CD1c-positive myeloid dendritic cell (primary cell): ENCODE results near the gene CPSF4L.
"Not testable (repeated sequence)": the region's sequence is repeated elsewhere in the genome, so short reads cannot be mapped to it uniquely, and the experiment has no call there.

Source experiments
- DNase-seq: peaks from one replicate; pipeline ENCODE4 v3.0.0-alpha.2; 2016; ENCODE audit errors: extremely low spot score

Gene CPSF4L, protein sequence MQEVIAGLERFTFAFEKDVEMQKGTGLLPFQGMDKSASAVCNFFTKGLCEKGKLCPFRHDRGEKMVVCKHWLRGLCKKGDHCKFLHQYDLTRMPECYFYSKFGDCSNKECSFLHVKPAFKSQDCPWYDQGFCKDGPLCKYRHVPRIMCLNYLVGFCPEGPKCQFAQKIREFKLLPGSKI

DNA sequence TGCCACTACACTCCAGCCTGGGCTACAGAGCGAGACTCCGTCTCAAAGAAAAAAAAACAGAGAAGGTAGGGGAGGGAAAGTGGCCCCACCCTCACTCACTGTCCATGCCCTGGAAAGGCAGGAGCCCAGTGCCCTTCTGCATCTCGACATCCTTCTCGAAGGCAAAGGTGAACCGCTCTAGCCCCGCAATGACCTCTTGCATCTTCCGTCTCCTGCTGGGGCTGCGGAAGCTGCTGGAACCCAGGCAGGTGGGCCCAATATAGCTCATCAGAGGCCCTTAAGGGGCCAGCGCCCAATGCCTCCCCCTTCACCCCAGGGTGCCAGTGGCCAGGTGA lies at the start of gene CPSF4L:
CPSF4L (minus strand) TSS at position 264 of the 335 bp plus-strand sequence; CDS start at position 202, 62 bp downstream.
- DNase-seq = no peak

GRCh38 chr17:73311428-73311780 lies 49.7 kb upstream of the CPSF4L start:
- DNase-seq = no peak

- no peak for DNase-seq
Measured at GRCh38 chr17:73309727-73310596, 48.3 kb upstream of the CPSF4L start.

GRCh38 chr17:73308959-73309358 lies 47.3 kb upstream of the CPSF4L start:
- not testable (repeated sequence) for DNase-seq

DNA sequence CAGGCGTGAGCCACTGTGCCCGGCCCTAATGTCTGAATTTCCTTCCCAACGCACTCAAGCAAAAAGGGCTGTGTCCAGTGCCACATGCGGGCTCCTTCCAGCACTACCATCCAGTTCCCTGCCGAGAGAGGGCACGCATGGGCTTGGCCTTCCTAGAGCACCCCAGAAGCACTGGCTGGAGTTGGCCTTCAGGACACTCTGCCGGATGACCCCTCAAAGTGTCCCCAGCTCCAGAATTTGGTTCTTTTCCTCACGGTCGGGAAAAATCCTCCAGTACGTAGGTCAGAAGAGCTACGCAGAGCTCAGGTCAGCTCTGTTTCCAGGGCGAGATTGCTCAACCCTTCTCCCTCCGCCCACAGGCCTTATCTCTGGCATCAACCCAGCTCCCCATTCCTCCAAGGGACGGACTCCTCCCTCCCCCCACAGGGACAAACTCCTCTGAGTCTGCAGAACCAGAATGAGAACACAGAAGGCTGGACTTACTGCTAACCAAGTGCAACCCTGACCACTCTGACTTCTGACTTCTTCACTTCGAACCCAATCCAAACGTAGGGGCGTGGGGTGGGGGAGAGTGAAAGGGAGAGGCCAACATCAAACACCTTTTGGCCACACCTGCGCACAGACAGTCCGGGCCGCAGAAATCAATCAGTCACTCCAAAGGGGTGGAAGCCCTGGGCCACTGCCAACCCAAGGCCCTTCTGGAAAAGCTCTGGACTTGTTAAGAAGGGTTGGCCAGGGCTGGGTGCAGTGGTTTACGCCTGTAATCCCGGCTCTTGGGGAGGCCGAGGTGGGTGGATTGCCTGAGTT lies 46.5 kb upstream of the CPSF4L start:
- peak; percentile 56 for DNase-seq

DNA sequence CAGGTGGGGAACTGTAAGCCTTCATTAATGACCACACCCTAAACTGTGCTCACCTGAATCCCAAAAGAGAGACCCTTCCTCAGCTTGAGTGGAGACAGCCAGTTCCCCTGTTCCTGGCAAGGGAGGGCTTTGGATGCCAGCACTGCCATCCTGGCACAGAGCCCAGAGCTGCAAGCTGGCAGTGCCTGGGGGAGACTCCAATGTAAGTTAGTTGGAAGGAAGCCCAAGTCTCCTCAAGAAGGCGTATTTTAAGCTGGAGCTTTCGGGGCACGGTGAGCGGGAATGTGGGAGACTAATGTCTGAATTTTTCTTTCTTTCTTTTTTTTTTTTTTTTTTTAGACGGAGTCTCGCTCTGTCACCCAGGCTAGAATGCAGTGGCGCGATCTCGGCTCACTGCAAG lies 45.5 kb upstream of the CPSF4L start:
- DNase-seq = no peak

GRCh38 chr17:73305845-73306836 lies 44.5 kb upstream of the CPSF4L start:
- no peak for DNase-seq

DNA sequence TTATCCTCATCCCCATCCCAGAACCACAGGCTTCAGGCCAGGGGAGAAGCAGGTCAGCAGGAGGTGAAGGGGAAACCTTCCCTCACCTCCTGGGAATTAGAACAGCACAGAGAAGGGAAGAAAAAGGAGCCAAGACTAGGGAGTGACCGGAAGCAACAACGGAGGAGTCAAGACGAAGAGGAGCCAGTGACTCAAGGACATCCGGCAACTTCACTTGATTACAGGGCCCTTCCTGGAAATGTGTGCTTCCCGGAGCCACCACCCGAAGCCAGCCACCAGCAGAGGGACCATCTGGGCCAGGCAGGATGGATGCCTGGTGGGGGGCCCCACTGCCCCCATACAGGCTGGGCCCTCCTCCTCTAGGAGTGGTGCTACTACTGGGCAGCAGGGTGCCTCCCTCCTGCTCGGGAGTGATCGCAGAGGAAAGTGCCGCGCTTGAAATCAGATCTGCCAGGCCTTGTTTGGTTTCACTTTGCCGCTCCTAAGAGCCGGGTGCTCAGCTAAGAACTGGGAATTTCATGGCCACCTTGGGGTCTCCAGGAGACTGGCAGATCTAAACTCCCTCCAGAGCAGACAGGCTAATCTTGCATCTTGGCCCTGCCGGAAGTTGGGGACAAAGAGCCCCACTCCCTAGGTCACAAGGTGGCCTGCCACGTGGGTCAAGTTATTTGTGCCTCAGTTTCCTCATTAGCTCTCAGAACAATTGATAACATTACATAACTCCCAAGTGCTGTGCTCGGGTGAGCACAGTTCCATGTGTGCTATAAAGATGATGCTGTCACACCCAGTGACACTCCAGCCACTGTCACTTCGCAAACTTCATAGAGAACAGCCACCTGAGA lies 43.5 kb upstream of the CPSF4L start:
- DNase-seq = peak; percentile 32

- DNase-seq = no peak
Measured at GRCh38 chr17:73304438-73304837, 42.8 kb upstream of the CPSF4L start.

DNA sequence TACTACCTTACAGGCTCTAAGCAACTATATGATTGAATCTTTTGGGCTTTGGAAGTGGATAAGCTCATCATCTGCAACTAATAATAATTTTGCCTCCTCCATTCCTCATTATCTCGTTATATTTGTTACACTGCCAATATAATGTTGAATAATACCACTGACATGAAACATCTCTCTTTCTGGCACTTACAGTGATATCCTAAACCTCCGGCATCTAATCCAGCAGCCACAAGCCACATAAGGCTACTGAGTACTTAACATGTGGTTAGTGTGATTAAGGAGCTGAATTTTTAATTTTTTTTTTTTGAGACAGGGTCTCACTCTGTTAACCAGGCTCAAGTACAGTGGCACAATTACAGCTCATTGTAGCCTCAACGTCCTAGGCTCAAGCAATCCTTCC lies 40.5 kb upstream of the CPSF4L start:
- no peak for DNase-seq

GRCh38 chr17:73301369-73301768 lies 39.7 kb upstream of the CPSF4L start:
- no peak for DNase-seq

DNA sequence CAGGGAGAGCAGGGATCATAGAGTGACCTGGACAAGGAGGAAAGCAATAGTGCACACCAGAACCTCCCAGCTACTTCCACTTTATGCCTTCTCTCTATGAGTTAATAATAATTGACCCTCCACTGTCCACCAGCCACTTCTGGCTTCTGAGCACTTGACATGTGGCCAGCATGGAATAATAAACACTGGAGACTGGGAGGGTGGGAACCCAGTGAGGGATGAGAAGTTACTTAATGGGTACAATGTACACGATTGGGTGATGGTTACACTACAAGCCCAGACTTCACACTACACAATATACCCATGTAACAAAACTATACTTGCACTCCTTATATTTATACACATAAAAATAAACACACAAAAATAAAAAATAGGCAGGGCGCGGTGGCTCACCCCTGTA lies 38.7 kb upstream of the CPSF4L start:
- DNase-seq = no peak

GRCh38 chr17:73297934-73298861 lies 36.5 kb upstream of the CPSF4L start:
- DNase-seq = no peak

GRCh38 chr17:73293480-73293911 lies 31.8 kb upstream of the CPSF4L start:
- DNase-seq = no peak

GRCh38 chr17:73293031-73293430 lies 31.4 kb upstream of the CPSF4L start:
- DNase-seq = no peak

- no peak for DNase-seq
Measured at GRCh38 chr17:73292031-73292531, 30.4 kb upstream of the CPSF4L start.

- DNase-seq = peak; percentile 90
Measured at GRCh38 chr17:73291260-73291801, 29.7 kb upstream of the CPSF4L start.

DNA sequence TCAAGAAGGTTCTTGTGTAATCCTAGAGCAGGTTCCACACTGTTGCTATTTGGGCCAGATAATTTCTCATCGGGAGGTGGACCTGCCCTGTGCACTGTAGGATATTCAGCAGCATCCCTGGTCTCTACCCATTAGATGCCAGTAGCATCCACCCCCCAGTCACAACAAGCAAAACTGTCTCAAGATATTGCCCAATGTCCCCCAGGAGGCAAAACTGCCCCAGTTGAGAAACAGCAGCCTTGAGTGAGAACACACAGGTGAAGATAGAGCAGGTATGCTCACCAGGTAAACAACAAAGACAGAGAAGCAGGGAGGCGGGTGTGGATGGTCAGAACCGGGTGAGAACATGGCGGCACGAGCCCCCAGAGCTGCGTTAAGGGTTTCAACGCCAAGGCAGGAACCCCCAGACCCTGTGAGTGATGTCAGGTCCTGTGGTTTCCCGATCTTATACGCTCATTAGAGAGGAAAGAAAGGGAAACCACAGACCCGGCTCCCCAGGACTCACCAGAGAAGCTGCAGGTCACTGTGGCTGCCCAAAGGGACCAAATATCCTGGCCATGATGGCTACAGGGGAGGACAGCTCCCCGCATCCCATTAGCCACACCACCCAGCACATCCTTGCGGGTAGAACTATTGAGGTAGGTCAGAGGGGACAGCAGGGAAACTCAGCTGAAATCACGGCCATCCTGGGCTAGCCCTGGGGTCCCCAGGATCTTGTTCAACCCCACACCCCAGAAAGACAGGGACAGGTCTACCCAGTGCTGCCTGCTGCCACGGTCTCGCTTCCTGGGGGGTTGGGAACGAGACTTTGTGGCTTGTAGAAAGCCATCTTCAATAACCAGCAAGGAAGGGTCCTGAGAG lies 28.9 kb upstream of the CPSF4L start:
- no peak for DNase-seq
